Colon (tissue), 2 donors: Measurements from ENCODE around the gene ZNF3.
"Not testable (repeated sequence)": the region's sequence is repeated elsewhere in the genome, so short reads cannot be mapped to it uniquely, and the experiment has no call there.

ENCODE experiments used
- FAIRE-seq: peaks from 2 replicates; lab custom pipeline; 2012; peaks lifted over from hg19 to GRCh38; lab: Jason Lieb, UNC
- donor health status: control.
- donor health status: control.

ZNF3 gene

DNA sequence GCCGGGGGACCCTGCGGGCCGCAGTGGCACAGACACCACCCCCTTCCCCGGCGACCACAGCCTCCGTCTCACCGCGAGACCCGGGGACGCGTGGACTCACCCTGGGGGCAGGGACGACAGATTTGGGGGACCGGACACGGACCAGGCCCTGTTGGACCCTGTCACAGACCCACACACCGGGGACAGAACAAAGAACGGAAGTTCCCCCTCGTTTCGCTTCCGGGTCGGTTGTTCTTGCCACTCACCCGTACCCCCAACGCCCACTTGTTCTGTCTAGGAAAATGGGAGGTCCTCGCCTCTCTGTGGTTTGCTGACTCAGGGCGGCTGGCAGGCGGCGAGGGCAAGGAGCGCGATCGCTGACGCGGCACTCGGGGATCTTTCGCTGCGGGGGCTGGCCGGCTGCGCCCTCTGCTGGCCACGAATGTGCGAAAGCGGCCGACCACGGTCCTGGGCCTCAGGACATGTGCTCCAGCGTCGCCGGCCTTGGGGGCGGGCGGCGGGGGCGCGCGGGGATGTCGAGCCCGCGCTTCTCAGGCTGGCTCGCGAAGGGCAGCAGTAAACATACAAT, at the start of gene ZNF3:
TSS of gene ZNF3 (minus strand) at position 189 of the 568 bp plus-strand sequence. CDS start 4,366 bp downstream, outside the sequence.
- FAIRE-seq = no peak

DNA sequence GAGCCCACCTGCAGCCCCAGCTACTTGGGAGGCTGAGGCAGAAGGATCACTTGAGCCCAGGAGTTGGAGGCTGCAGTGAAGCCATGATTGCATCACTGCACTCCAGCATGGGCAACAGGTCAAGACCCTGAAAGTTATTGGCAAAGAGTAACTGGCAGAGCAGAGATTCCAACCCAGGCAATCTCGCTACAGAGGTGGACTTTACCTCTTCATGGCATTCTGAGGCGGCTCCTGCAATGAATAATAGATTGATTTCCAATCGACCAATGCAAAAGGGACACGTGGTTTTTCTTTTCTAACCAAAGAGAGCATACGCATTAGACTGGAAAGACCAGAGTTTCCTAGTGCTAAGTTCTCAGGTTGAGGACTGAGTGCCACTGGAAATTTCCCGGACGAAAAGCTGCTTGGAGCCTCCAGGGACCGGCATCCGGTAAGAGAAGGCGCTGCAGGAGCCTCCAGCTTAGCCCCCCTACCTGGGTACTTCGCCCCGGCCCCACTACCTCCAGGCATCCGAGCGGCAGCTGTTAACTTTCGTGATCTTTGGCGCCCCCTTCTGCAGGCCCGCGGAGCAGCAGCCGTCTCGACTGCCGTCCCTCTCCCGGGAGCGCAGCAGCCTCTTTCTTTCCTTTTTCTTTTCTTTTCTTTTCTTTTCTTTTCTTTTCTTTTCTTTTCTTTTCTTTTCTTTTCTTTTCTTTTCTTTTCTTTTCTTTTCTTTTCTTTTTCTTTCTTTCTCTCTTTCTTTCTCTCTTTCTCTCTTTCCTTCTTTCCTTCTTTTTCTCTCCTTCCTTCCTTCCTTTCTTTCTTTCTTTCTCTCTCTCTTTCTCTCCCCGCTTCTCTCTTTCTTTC, 49.3 kb upstream of the ZNF3 start:
- FAIRE-seq = no peak

- FAIRE-seq = not testable (repeated sequence)
Observed at GRCh38 chr7:100130220-100130607, 48.7 kb upstream of the ZNF3 start.

- FAIRE-seq = no peak
Observed at GRCh38 chr7:100128637-100128963, 47.1 kb upstream of the ZNF3 start.

- no peak for FAIRE-seq
Observed at GRCh38 chr7:100127866-100128636, 46.5 kb upstream of the ZNF3 start.

GRCh38 chr7:100126931-100127865, 45.7 kb upstream of the ZNF3 start, which contains the start of gene MBLAC1:
Gene MBLAC1 (plus strand): TSS chr7:100126967. CDS start chr7:100127396, 429 bp downstream.
- FAIRE-seq = no peak

GRCh38 chr7:100126239-100126930, 44.9 kb upstream of the ZNF3 start:
- no peak for FAIRE-seq

- FAIRE-seq = no peak
Observed at GRCh38 chr7:100124301-100125230, 43.0 kb upstream of the ZNF3 start.

DNA sequence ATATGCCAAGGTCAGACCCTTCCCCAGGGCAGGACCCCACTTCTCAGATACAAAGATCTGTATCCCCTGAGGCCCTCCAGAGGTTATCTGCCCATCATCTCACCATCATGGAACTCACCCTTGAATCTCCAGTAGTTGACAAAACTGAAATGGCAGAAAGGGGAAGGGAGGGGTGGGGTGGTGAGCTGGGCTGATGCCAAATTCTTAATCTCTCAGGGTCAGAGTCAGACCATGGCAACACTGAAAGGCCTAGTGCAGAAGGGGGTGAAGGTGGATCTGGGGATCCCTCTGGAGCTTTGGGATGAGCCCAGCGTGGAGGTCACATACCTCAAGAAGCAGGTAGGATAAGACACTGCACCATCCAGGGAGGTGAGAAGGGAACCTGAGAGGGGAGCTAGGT, 41.0 kb upstream of the ZNF3 start:
- no peak for FAIRE-seq

GRCh38 chr7:100122067-100122466, 40.5 kb upstream of the ZNF3 start:
- FAIRE-seq = no peak

DNA sequence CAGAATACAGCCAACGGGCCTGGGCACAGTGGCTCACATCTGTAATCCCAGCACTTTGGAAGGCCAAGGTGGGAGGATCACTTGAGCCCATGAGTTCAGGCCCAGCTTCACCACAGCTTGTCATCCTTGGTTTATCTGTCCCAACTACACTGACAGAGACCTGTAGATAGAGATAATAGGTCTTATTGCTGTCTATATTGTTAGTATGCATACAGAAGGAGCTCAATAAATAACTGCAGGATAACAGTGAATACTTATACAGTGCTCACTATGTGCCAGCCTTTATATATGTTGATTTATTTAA, 39.2 kb upstream of the ZNF3 start:
- no peak for FAIRE-seq

- FAIRE-seq = no peak
Observed at GRCh38 chr7:100119970-100120732, 38.6 kb upstream of the ZNF3 start.

GRCh38 chr7:100119072-100119969, 37.8 kb upstream of the ZNF3 start, which contains the start of the genes CNPY4 and TAF6:
Gene CNPY4 (plus strand): TSS chr7:100119634. CDS start chr7:100119745, 111 bp downstream.
Gene TAF6 (minus strand): TSS chr7:100119358. CDS start chr7:100114209, 5,149 bp downstream.
- no peak for FAIRE-seq

DNA sequence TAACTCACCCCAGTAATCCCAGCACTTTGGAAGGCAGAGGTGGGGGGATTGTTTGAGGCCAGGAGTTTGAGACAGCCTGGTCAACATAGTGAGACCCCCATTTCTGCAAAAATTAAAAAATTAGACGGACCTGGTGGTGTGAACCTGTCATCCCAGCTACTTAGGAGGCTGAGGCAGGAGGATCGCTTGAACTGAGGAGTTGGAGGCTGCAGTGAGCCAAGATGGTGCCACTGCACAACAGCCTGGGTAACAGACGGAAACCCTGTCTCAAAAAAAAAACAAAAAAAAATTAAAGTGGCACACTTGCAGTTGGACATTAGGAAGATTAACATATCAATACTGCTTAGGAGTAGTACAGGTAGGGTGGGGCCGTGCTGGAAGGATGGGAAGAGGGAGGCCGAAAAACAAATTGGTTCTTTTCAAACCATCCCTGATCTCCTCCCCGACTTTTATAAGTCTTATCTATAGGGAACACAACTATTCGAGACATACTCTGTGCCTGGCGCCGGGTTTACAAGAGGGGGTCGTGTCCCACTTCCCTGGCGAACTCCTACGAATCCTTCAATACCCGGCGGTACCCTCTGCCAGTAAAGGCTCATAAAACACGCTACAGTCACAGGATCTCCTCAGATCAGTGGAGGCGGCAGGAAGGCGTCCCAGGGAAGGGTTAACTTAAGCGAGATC, 37.0 kb upstream of the ZNF3 start:
- no peak for FAIRE-seq

DNA sequence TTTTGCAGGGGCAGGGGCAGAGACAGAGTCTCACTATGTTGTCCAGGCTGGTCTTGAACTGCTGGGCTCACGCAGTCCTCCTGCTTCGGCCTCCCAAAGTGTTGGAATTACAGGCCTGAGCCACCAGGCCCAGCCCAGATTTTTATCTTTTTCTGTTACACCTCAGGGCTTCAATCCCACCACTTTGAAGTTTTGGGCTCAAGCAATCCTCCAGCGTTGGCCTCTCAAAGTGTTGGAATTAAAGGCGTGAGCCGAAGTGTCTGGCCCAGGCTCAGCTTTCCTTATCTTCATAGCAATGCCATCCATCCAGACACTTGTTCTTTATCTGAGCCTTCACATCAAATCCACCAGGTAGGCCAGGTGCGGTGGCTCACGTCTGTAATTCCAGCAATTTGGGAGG, 33.5 kb upstream of the ZNF3 start:
- FAIRE-seq = no peak

- no peak for FAIRE-seq
Observed at GRCh38 chr7:100111914-100112313, 30.4 kb upstream of the ZNF3 start.

GRCh38 chr7:100111156-100111555, 29.6 kb upstream of the ZNF3 start:
- no peak for FAIRE-seq
